Measurements from ENCODE around the gene TTLL7. TPM values are rescaled to one million over a fixed set of nuclear protein-coding genes. Genes with fewer than 3 reads are reported as not detected.

Gene TTLL7
- total and polyA plus RNA-seq, 9 of the 15 experiments (the other 6 are each of a cell fraction or from before 2014, with no cell fraction given): 0.63 to 2.6 (median 1.7) TPM

DNA sequence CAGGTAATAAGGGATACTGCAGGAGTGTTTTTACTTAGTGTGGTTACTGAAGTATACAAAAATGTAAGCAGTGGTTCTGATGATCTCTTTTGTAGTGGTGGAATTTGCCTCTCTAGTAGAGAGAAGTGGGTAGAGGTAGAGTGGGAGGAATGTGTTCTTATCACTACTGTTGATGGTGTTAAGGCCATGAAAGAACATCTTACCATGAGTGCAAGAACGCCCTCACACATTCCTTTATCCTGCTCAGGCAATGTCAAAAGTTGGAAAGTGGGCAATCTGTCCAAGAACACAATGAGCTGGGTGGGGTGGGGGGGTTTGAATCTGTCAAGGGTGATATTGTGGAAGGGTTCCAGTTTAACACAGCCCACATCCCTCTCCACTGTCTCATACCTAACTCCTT, 78.6 kb downstream of the TTLL7 start:
- CTCF ChIA-PET (ENCODE audit: low intra/inter-chr PET ratio): no interaction called here
- Histone ChIP-seq H3K9me1 (ENCODE audit: control insufficient read depth, insufficient read depth, low read length) (no peaks in the 10 kb centered on the region), H3K4me1 (replicated peaks in 1 of 2; ENCODE audit: control insufficient read depth in 2 of 2, insufficient read depth in 2 of 2, low read length in 2 of 2) (peaks cover 3 to 11% of the 10 kb centered on the region in 2 experiments; a peak in 3 of 5 replicates), H3K36me3 (ENCODE audit: control insufficient read depth, insufficient read depth, low read length) (no peaks in the 10 kb centered on the region), H3K27me3 (ENCODE audit: control insufficient read depth in 2 of 2, insufficient read depth in 2 of 2, low read length in 2 of 2) (no peaks in the 10 kb centered on the region), H3K27ac (ENCODE audit: extremely low read depth, low read depth, low read length) (no peak overlapping the region), H3K9me3 (replicated peaks; ENCODE audit: control insufficient read depth, insufficient read depth, low read depth, low read length) (no peaks in the 10 kb centered on the region), H4K20me1 (replicated peaks; ENCODE audit: control insufficient read depth, insufficient read depth, low read length) (no peaks in the 10 kb centered on the region), H3K4me3 (no peak overlapping the region), H3K9ac (ENCODE audit: insufficient read depth in 1 of 2, low read depth in 2 of 2, low read length in 2 of 2) (no peak overlapping the region), H2AFZ (ENCODE audit: low read depth, low read length) (no peak overlapping the region), H3K4me2 (ENCODE audit: insufficient read depth, low read length) (no peak overlapping the region), H3K79me2 (ENCODE audit: control insufficient read depth, insufficient read depth, low read length) (no peaks in the 10 kb centered on the region)
- WGBS (ENCODE audit: insufficient coverage, low coverage, missing lambda C conversion rate): 12% methylated on average over 1 of the region's 1 CpG
- ATAC-seq (no peak), FAIRE-seq (no peak), DNase-seq (ENCODE audit: extremely low read depth in 1 of 4, low spot score in 3 of 4) (peak in 2 of 4 experiments; percentile 10 to 52)
- no TSS peak for BruUV-seq (replicated peaks)
- intact Hi-C loops (cut with micrococcal nuclease) (no loop called here), in situ Hi-C loops (cut with MboI) (loop anchor here (10.0 to 25.0 kb wide), 5 partner anchors 204 to 1017 kb away; no protein-coding TSS in a partner anchor)
- POLR2A ChIA-PET: no interaction called here
- TF ChIP-seq EHMT2 (IDR thresholded peaks at IDR 0.05) (0 out of 2 replicates have a peak, but pooled peaks have one; percentile 14), ZC3H4 (CRISPR knock-in tag; IDR thresholded peaks at IDR 0.05; ENCODE audit: borderline replicate concordance) (no peak), ZZZ3 (IDR thresholded peaks at IDR 0.05) (no peak), SPI1 (IDR thresholded peaks at IDR 0.05; ENCODE audit: borderline replicate concordance, low read depth, low read length) (no peak), CBFA2T3 (IDR thresholded peaks at IDR 0.05) (peak; percentile 60), PURB (CRISPR knock-in tag; IDR thresholded peaks at IDR 0.05; ENCODE audit: low read depth) (no peak), TEAD4 (IDR thresholded peaks at IDR 0.05; ENCODE audit: low read length) (0 out of 2 replicates have a peak, but pooled peaks have one; percentile 36), TEAD4 (CRISPR knock-in tag; IDR thresholded peaks at IDR 0.05; ENCODE audit: borderline replicate concordance) (no peak)
- TF ChIP-seq, protein P1, sequence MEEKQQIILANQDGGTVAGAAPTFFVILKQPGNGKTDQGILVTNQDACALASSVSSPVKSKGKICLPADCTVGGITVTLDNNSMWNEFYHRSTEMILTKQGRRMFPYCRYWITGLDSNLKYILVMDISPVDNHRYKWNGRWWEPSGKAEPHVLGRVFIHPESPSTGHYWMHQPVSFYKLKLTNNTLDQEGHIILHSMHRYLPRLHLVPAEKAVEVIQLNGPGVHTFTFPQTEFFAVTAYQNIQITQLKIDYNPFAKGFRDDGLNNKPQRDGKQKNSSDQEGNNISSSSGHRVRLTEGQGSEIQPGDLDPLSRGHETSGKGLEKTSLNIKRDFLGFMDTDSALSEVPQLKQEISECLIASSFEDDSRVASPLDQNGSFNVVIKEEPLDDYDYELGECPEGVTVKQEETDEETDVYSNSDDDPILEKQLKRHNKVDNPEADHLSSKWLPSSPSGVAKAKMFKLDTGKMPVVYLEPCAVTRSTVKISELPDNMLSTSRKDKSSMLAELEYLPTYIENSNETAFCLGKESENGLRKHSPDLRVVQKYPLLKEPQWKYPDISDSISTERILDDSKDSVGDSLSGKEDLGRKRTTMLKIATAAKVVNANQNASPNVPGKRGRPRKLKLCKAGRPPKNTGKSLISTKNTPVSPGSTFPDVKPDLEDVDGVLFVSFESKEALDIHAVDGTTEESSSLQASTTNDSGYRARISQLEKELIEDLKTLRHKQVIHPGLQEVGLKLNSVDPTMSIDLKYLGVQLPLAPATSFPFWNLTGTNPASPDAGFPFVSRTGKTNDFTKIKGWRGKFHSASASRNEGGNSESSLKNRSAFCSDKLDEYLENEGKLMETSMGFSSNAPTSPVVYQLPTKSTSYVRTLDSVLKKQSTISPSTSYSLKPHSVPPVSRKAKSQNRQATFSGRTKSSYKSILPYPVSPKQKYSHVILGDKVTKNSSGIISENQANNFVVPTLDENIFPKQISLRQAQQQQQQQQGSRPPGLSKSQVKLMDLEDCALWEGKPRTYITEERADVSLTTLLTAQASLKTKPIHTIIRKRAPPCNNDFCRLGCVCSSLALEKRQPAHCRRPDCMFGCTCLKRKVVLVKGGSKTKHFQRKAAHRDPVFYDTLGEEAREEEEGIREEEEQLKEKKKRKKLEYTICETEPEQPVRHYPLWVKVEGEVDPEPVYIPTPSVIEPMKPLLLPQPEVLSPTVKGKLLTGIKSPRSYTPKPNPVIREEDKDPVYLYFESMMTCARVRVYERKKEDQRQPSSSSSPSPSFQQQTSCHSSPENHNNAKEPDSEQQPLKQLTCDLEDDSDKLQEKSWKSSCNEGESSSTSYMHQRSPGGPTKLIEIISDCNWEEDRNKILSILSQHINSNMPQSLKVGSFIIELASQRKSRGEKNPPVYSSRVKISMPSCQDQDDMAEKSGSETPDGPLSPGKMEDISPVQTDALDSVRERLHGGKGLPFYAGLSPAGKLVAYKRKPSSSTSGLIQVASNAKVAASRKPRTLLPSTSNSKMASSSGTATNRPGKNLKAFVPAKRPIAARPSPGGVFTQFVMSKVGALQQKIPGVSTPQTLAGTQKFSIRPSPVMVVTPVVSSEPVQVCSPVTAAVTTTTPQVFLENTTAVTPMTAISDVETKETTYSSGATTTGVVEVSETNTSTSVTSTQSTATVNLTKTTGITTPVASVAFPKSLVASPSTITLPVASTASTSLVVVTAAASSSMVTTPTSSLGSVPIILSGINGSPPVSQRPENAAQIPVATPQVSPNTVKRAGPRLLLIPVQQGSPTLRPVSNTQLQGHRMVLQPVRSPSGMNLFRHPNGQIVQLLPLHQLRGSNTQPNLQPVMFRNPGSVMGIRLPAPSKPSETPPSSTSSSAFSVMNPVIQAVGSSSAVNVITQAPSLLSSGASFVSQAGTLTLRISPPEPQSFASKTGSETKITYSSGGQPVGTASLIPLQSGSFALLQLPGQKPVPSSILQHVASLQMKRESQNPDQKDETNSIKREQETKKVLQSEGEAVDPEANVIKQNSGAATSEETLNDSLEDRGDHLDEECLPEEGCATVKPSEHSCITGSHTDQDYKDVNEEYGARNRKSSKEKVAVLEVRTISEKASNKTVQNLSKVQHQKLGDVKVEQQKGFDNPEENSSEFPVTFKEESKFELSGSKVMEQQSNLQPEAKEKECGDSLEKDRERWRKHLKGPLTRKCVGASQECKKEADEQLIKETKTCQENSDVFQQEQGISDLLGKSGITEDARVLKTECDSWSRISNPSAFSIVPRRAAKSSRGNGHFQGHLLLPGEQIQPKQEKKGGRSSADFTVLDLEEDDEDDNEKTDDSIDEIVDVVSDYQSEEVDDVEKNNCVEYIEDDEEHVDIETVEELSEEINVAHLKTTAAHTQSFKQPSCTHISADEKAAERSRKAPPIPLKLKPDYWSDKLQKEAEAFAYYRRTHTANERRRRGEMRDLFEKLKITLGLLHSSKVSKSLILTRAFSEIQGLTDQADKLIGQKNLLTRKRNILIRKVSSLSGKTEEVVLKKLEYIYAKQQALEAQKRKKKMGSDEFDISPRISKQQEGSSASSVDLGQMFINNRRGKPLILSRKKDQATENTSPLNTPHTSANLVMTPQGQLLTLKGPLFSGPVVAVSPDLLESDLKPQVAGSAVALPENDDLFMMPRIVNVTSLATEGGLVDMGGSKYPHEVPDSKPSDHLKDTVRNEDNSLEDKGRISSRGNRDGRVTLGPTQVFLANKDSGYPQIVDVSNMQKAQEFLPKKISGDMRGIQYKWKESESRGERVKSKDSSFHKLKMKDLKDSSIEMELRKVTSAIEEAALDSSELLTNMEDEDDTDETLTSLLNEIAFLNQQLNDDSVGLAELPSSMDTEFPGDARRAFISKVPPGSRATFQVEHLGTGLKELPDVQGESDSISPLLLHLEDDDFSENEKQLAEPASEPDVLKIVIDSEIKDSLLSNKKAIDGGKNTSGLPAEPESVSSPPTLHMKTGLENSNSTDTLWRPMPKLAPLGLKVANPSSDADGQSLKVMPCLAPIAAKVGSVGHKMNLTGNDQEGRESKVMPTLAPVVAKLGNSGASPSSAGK (IDR thresholded peaks at IDR 0.05): no peak
- TF ChIP-seq, protein P2, sequence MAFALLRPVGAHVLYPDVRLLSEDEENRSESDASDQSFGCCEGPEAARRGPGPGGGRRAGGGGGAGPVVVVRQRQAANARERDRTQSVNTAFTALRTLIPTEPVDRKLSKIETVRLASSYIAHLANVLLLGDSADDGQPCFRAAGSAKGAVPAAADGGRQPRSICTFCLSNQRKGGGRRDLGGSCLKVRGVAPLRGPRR (CRISPR knock-in tag; IDR thresholded peaks at IDR 0.05): no peak
- TF ChIP-seq, protein P3, sequence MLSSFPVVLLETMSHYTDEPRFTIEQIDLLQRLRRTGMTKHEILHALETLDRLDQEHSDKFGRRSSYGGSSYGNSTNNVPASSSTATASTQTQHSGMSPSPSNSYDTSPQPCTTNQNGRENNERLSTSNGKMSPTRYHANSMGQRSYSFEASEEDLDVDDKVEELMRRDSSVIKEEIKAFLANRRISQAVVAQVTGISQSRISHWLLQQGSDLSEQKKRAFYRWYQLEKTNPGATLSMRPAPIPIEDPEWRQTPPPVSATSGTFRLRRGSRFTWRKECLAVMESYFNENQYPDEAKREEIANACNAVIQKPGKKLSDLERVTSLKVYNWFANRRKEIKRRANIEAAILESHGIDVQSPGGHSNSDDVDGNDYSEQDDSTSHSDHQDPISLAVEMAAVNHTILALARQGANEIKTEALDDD (IDR thresholded peaks at IDR 0.05): no peak
